GM19035 (cell line): ENCODE data around the gene GLB1L2.

Experiments used
- ATAC-seq: cut with Tn5 transposase; IDR thresholded peaks from one replicate; pipeline ENCODE4 v1.9.1; 2021; ENCODE audit not compliant: unreplicated experiment

Gene GLB1L2

GRCh38 chr11:134346101-134346975 lies 14.6 kb downstream of the GLB1L2 start:
- no peak for ATAC-seq

GRCh38 chr11:134346976-134347350 lies 15.2 kb downstream of the GLB1L2 start:
- no peak for ATAC-seq

DNA sequence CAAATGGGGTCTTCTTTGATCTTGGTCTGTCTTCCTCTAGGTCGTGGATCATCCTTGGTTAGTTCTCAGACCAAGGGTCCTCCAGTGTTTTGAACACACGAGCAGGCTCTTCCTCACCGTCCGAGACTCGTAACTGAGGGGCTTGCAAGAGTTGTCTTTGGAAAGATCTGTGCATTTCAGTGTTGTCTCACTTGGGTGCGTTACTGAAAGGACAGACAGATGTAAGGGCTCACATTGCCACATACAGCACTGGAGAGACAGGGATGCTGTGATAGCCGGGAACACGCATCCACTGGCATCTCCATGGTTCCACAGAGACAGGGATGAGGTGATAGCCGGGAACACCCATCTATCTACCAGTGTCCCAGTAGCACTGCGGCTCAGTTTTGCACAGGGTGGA lies 15.7 kb downstream of the GLB1L2 start:
- ATAC-seq = no peak

GRCh38 chr11:134349109-134349801 lies 17.5 kb downstream of the GLB1L2 start:
- ATAC-seq = peak; percentile 53

- ATAC-seq = no peak
These were observed 18.1 kb downstream of the GLB1L2 start for GRCh38 chr11:134349802-134350355.

GRCh38 chr11:134350381-134350780 lies 18.6 kb downstream of the GLB1L2 start:
- ATAC-seq = peak; percentile 66

- no peak for ATAC-seq
These were observed 20.3 kb downstream of the GLB1L2 start for GRCh38 chr11:134352111-134352510.

DNA sequence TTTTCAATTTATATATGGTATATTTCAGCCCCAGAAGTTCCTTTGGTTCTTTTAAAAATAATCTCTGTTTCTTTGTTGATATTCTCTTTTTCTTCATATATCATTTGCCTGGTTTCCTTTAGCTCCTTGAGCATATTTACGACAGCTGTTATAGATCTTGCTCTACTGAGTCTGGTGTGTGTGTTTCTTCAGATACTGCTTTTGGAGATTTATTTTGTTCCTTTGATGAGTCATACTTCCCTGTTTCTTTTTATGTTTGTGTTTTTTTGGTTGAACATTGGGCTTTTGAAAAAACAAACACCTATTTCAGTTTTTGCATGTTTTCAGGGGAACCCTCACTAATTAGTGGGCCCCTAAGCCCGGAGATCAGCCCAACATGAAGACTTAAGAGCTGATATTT lies 23.3 kb downstream of the GLB1L2 start:
- ATAC-seq = no peak

DNA sequence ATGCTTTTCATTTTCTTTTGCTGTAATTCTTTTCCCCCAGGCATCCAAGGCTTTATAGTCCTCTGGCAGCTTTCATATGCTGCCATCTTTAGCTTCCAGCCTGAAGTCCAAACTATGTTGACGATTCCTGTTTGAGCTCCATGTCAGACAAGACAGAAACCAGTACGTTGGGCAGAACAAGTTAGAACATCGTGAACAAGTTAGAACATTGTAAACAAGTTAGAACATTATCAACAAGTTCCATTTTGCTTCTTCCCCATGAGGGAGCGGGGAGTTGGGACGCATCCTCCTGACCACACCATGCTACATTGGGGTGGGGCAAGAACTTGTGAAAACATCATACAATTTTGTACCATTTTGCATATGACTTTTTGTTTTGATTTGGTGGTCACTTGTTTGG lies 23.9 kb downstream of the GLB1L2 start:
- no peak for ATAC-seq

DNA sequence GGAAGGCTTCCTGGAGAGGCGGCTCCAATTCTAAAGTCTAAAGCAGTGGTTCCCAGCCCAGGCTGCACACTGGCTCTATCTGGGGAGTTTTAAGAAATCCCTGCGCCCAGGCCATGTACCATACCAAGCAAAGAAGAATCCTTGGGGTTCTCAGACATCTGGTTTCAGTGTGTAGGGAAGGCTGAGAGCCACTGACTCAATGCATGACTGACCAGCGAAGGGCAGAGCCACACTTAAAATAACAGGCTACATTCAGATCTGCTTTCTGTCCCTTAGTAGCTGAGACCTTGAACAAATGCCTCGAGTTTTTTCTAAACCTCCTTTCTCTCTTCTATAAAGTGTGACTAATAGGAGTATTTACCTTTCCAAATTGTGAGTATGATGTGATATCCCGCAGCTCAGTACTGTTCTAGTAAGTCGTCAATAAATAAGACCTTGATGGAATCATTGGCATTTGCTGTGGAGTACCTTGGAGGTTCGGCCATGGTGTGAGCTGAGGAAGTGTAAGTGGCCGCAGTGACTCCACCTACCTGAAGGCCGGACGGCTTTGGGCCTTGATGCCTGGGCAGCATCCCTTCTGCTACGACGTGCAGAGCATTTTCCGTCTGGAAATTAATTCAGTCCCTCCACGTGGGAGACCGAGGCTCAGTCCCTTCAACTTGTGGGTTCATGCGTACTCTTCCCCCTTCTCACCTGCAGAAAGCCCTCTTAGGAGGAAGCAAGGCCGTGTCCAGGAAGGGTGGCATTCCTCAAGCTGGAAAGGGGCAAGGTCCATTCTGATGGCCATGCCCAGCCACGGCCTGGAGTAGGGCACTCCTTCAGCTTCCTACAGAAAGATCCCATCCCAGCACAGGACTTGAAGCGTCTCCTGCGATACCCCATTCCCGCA lies 25.1 kb downstream of the GLB1L2 start:
- ATAC-seq = no peak

- ATAC-seq = no peak
These were observed 25.7 kb downstream of the GLB1L2 start for GRCh38 chr11:134357545-134357839.

DNA sequence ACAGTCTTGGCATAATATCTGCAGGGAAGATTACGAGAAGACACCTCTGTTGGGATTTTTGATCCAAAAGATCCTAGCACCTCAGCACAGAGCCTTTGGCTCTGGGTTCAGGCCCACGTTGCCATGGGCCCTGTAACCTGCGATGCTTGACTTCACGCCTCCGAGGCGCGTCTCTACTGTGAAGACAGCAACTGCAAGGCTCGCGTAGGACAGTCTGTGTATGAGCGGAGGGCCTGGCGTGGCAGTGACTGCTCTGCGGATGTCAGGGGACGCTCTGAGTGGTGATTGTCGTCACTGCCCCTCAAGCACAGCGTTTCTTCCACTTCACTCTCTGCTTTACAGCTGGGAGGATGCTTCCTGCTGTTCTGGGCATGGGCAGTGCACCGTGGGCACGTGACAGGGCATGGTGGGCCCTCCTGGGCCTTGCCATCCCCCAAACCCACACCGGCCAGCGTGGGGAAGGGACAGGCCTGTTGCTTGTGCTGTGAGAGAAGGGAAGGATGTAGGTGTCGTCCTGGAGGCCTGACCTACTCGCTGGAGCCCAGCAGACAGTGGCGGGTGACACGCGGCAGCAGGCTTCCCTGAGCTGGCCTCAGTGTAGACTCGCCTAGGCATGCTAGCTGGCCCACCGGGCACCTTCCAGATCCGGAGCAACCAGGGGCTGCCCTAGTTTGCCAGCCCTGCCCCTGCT lies 26.5 kb downstream of the GLB1L2 start:
- ATAC-seq = no peak

- no peak for ATAC-seq
These were observed 27.2 kb downstream of the GLB1L2 start for GRCh38 chr11:134358856-134359490.

DNA sequence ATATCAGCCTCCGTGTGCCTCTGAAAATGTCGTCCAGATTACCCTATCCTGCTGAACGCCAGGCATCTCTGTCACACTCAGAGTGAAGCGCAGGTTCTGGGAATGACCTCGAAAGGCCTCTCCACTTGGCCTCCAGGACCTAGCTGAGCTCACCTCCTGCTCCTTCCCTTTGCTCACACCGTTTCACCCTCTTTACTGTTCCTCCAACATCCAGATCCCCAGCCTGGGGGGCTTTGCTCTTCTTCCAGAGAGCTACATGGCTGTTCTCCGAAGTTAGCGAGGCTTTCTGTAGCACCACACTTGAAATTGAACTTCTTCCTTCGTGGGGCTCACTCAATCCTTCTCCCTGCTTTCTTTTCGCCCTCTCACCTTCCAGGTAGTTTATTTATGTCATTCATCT lies 27.9 kb downstream of the GLB1L2 start:
- ATAC-seq = no peak

DNA sequence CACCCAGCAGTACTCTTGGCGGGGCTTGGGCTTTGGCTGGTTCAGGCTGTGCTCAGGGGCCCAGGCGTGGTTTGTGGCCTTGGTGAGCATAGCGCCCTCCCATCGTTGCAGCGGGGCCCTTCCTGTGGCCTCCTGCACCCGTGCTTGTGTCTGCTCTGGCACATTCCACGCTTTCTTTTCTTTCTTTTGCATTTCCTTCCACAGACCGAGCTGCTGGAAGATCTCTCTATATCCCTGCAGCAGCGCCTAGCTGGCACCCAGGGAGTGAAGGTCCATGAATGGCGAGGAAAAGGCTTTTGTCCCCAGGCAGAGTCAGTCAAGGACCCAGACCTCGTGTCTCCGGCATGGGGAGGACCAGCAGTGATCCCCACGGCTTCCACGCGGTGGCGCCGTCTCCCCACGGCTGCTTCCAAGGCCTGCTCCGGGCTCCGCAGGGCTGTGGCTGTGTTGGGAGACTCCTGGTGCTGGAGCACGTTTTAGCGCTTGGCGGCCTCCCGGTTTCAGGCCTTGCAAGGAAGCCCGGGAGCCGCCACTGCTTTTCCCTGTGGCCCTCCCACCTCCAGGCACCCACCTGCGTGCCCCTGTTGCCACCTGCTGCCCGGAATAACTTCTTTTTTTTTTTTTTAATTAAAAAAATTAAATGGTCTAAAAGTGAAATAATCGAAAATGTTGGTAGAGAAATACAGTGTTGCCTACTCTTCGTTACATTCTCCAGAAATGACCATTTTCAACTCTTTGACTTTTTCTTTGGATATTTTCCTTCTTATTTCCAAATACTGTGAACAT lies 28.5 kb downstream of the GLB1L2 start:
- ATAC-seq = peak; percentile 80

- no peak for ATAC-seq
These were observed 29.9 kb downstream of the GLB1L2 start for GRCh38 chr11:134361661-134362060.

DNA sequence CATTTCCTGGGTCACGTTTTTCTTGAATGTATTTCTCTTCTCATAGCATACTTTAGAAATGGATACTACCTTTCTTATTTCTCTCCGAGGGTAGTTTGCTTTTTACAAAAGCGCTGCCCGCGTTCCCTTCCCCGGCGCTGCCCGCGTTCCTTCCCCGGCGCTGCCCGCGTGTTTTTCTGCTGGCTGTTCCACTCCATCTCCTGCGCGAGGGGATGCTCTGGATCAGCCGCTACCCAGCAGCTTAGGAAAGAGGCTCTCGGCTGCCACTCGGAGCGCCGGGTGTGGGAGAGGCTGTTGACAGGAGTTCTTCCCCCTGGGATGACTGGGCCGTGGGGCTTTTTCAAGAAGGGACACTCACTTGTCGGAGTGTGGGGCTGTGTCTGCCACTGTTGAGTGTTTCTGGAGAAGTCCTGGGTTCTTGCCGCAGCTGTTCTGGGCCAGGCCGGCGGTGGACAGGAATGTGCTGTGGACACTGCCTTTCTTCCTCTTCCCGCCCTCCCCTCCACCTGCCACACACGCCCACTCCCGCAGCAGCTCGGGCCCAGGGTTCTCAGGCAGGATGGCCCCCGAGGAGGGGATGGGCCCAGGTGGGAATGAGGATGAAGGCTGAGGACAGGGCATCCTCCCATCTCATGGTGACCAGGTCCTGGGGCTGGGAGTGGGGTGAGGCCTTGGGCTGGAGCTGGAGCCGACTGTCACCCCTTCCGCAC lies 30.6 kb downstream of the GLB1L2 start:
- ATAC-seq = no peak

DNA sequence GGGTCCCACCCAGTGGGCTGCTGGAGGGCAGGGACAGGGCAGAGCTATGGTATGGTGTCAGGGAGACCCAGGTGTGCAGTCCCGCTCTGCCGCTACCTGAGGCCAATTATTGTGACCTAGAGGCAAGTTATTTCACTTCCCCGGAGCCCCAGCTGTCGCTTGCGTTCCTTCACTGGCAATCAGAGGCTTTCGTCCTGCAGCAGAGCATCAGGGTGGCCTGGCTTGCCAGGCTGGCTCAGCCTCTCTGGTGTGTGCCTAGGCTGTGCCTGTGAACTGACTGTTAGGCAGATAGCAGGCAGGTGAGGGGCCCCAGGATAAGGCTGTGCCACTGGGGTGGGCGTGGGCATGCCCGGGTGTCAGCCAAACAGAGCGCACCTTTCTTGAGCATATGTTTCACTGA lies 31.4 kb downstream of the GLB1L2 start:
- ATAC-seq = no peak

DNA sequence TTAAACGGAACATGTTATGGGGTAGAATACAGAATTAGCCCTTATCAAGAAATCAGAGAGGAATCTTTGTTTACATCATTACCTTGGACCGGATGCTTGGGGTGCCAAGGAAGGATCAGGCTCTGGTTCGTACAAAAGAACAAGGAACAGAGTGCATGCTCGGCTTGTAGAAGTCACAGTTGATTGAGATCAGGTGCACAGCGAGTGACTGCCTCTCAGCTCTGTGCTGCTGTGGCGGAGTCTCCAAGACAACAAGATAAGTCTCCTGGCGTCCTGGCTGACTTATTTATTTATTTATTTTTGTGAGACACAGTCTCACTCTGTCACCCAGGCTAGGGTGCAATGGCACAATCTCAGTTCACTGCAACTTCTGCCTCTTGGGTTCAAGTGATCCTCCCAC lies 31.8 kb downstream of the GLB1L2 start:
- ATAC-seq = no peak
